Measurements from ENCODE around the gene DESI2. TPM values are rescaled to one million over a fixed set of nuclear protein-coding genes. Genes with fewer than 3 reads are reported as not detected.

The DESI2 gene
- total and polyA plus RNA-seq, 4 donors, result 5.7 to 14.6 (median 11.7) TPM

DNA sequence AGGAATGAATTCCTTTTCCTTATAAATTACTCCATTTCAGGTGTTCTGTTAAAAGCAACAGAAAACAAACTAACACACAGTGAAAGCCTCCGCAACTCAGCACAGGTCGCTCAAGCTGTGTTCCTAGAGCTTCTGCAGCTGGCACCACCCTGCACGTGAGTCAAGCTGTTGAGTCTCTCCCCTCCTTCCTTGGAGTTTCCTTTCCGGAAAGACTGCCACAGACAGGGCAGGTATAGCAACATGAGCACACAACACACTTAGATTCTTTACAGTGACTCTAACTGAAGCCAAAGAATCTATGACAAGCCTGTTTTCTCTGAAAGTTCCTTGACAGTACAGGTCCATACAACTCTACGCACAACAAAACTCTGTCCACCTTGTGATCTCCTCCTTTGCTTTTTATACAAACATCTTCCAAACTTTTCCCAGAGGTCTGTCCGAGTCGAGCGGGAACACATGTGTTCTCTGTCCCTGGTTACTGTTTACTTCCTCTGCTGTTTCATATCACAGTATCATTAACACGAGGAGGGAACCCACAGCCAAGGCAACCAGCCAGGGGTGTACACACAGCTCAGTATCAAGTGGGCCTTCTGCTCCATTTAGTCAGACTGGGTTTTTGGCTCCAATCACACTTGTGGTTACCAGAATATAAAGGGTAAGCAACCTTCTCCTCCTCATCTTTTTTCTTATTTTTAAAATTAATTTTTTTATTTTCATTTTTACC, 38.7 kb upstream of the DESI2 start (continued):
- TF ChIP-seq ZBTB33 (IDR thresholded peaks at IDR 0.05) (no peak), CTCF (IDR thresholded peaks at IDR 0.05; ENCODE audit: low read depth, low read length, missing input control) (no peak)

- no peaks in the 10 kb centered on the region for H3K9me3 ChIP-seq (ENCODE audit: control insufficient read depth in 4 of 4, low read length in 3 of 4)
- no peak overlapping the region for H3K27ac ChIP-seq (ENCODE audit: low read depth in 1 of 2, low read length in 2 of 2)
- WGBS, result 54% methylated on average over 3 of the region's 3 CpGs
- no peak overlapping the region for H3K4me3 ChIP-seq (ENCODE audit: low read depth in 1 of 3, low read length in 3 of 3)
- no peaks in the 10 kb centered on the region for H3K36me3 ChIP-seq (ENCODE audit: control insufficient read depth in 4 of 4, insufficient read depth in 3 of 4, low read depth in 1 of 4, low read length in 3 of 4)
- no peaks in the 10 kb centered on the region for H3K27me3 ChIP-seq (ENCODE audit: control insufficient read depth in 4 of 4, insufficient read depth in 4 of 4, low read length in 3 of 4)
- H3K9ac ChIP-seq (ENCODE audit: low read depth in 1 of 2, low read length in 2 of 2), result no peak overlapping the region
- no peaks in the 10 kb centered on the region for H3K4me1 ChIP-seq (ENCODE audit: control insufficient read depth in 4 of 4, insufficient read depth in 4 of 4, low read length in 3 of 4)
- no peak for TF ChIP-seq GABPA (IDR thresholded peaks at IDR 0.05 in 1 of 2, conservative IDR thresholded peaks at IDR 0.05 in 1 of 2)
- no peak for TF ChIP-seq RXRA (IDR thresholded peaks at IDR 0.05)
- TF ChIP-seq YY1 (IDR thresholded peaks at IDR 0.05), result no peak
- TF ChIP-seq, protein P1, sequence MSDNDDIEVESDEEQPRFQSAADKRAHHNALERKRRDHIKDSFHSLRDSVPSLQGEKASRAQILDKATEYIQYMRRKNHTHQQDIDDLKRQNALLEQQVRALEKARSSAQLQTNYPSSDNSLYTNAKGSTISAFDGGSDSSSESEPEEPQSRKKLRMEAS (IDR thresholded peaks at IDR 0.05), result no peak
- TF ChIP-seq SP1 (IDR thresholded peaks at IDR 0.05), result no peak
- TF ChIP-seq, protein P2, sequence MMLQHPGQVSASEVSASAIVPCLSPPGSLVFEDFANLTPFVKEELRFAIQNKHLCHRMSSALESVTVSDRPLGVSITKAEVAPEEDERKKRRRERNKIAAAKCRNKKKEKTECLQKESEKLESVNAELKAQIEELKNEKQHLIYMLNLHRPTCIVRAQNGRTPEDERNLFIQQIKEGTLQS (IDR thresholded peaks at IDR 0.05), result no peak
- TF ChIP-seq HNF4G (IDR thresholded peaks at IDR 0.05), result no peak
- no peak for TF ChIP-seq RAD21 (IDR thresholded peaks at IDR 0.05)
- TF ChIP-seq CTCF (IDR thresholded peaks at IDR 0.05; ENCODE audit: low read depth, low read length, missing input control), result no peak
- no peak for TF ChIP-seq HNF4A (conservative IDR thresholded peaks at IDR 0.05)
- TF ChIP-seq EGR1 (IDR thresholded peaks at IDR 0.05; ENCODE audit: low read depth in 2 of 2), result no peak
- no peak for TF ChIP-seq FOXA2 (IDR thresholded peaks at IDR 0.05)
- no peak for DNase-seq (ENCODE audit: low spot score)
Observed at GRCh38 chr1:244614879-244615278, 38.0 kb upstream of the DESI2 start.

- Histone ChIP-seq H3K9ac (ENCODE audit: low read depth in 1 of 2, low read length in 2 of 2) (no peak overlapping the region), H3K27me3 (ENCODE audit: control insufficient read depth in 4 of 4, insufficient read depth in 4 of 4, low read length in 3 of 4) (no peaks in the 10 kb centered on the region), H3K36me3 (ENCODE audit: control insufficient read depth in 4 of 4, insufficient read depth in 3 of 4, low read depth in 1 of 4, low read length in 3 of 4) (no peaks in the 10 kb centered on the region), H3K27ac (ENCODE audit: low read depth in 1 of 2, low read length in 2 of 2) (no peak overlapping the region), H3K4me1 (ENCODE audit: control insufficient read depth in 4 of 4, insufficient read depth in 4 of 4, low read length in 3 of 4) (no peaks in the 10 kb centered on the region), H3K4me3 (ENCODE audit: low read depth in 1 of 3, low read length in 3 of 3) (no peak overlapping the region), H3K9me3 (ENCODE audit: control insufficient read depth in 4 of 4, low read length in 3 of 4) (no peaks in the 10 kb centered on the region)
- no peak for DNase-seq (ENCODE audit: low spot score)
- WGBS, result 90% methylated on average over 6 of the region's 6 CpGs
- TF ChIP-seq, protein P1 (IDR thresholded peaks at IDR 0.05), result no peak
- no peak for TF ChIP-seq TAF1 (conservative IDR thresholded peaks at IDR 0.05)
- TF ChIP-seq, protein P3, sequence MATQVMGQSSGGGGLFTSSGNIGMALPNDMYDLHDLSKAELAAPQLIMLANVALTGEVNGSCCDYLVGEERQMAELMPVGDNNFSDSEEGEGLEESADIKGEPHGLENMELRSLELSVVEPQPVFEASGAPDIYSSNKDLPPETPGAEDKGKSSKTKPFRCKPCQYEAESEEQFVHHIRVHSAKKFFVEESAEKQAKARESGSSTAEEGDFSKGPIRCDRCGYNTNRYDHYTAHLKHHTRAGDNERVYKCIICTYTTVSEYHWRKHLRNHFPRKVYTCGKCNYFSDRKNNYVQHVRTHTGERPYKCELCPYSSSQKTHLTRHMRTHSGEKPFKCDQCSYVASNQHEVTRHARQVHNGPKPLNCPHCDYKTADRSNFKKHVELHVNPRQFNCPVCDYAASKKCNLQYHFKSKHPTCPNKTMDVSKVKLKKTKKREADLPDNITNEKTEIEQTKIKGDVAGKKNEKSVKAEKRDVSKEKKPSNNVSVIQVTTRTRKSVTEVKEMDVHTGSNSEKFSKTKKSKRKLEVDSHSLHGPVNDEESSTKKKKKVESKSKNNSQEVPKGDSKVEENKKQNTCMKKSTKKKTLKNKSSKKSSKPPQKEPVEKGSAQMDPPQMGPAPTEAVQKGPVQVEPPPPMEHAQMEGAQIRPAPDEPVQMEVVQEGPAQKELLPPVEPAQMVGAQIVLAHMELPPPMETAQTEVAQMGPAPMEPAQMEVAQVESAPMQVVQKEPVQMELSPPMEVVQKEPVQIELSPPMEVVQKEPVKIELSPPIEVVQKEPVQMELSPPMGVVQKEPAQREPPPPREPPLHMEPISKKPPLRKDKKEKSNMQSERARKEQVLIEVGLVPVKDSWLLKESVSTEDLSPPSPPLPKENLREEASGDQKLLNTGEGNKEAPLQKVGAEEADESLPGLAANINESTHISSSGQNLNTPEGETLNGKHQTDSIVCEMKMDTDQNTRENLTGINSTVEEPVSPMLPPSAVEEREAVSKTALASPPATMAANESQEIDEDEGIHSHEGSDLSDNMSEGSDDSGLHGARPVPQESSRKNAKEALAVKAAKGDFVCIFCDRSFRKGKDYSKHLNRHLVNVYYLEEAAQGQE (IDR thresholded peaks at IDR 0.05), result no peak
- no peak for TF ChIP-seq JUND (IDR thresholded peaks at IDR 0.05)
- TF ChIP-seq RAD21 (IDR thresholded peaks at IDR 0.05), result no peak
- no peak for TF ChIP-seq EGR1 (IDR thresholded peaks at IDR 0.05; ENCODE audit: low read depth in 2 of 2)
- no peak for TF ChIP-seq GABPA (IDR thresholded peaks at IDR 0.05 in 1 of 2, conservative IDR thresholded peaks at IDR 0.05 in 1 of 2)
- no peak for TF ChIP-seq FOXA2 (IDR thresholded peaks at IDR 0.05)
- TF ChIP-seq ZBTB33 (IDR thresholded peaks at IDR 0.05), result no peak
- TF ChIP-seq HNF4A (conservative IDR thresholded peaks at IDR 0.05), result no peak
Observed at GRCh38 chr1:244615301-244615700, 37.6 kb upstream of the DESI2 start.

All from liver (tissue), 9 donors.